ENCODE data around the gene COPG1. TPM values are rescaled to one million over a fixed set of nuclear protein-coding genes. Genes with fewer than 3 reads are reported as not detected.
"Not testable (repeated sequence)": the region's sequence is repeated elsewhere in the genome, so short reads cannot be mapped to it uniquely, and the experiment has no call there.

The COPG1 gene
- total RNA-seq, 1 experiment from 2014 or later: 124 TPM

DNA sequence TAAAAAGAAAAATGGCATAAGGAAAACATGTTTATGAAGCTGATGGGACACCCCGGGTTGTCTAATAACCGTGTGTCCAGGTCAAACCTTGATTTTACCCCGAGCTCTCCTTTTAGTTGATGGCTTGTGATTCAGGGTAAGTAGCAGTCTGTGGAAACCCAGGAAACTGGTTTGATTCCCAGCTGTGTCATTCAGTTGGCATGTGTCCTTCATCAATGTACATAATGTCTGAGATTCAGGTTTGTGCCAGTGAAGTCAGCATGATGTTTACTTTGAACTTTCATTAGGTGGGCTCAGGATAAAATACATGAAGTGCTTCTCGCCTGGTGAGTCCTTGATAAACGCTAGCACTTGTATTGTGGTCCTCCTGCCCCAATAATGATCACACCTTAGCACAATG is 4.3 kb upstream of the COPG1 start:
- DNase-seq: peak; percentile 82

DNA sequence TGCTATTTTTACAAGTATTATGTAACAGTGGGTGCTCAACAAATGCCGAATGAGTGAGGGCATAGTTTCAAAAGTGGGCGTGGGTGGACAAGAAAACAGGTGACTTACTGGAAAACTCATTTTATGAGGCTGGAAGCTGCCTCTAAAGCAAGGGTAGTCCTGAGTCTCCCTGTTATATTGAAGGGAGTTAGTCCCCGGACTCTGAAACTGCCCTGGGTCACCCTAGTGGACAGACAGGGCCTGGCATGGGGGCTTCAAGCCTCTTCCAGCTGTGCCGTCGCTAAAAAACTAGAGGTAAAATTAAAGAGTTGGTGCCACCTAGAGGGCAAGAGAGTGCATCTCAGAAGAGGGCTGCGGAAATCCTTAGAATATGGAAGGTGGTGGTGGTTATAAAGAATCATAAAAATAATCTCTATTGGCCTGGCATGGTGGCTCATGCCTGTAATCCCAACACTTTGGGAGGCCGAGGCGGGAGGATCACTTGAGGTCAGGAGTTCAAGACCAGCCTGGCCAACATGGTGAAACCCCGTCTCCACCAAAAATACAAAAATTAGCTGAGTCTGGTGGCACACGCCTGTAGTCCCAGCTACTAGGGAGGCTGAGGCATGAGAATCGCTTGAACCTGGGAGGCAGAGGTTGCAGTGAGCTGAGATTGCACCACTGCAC is 3.6 kb upstream of the COPG1 start:
- POLR2A ChIA-PET (ENCODE audit: unreplicated experiment); H3F3A ChIP-seq (ENCODE audit: low read length, unreplicated experiment); H3K36me3 ChIP-seq (ENCODE audit: low read depth, low read length); H3K9me3 ChIP-seq (ENCODE audit: low read length); H3K9me2 ChIP-seq (replicated peaks; ENCODE audit: low read length); H4K20me1 ChIP-seq (ENCODE audit: low read length); BruUV-seq (replicated peaks); H3K27me3 ChIP-seq (ENCODE audit: low read length): not testable (repeated sequence)
- DNase-seq (peak; percentile 89), ATAC-seq (peak; percentile 75)
- H3K4me1 ChIP-seq (ENCODE audit: insufficient read depth, low read length): peaks cover 25% of the 10 kb centered on the region
- peak overlapping the region; percentile 36 for H3K4me3 ChIP-seq (ENCODE audit: low read length)
- intact Hi-C loops (cut with micrococcal nuclease): loop anchor here (1.0 to 5.0 kb wide), 8 partner anchors 14 to 275 kb away; partner anchors contain the start of genes CNBP and ISY1
- H3K27ac ChIP-seq (ENCODE audit: low read length): peak overlapping the region; percentile 91
- H3K79me2 ChIP-seq (ENCODE audit: low read length): peaks cover 27% of the 10 kb centered on the region
- H2AFZ ChIP-seq (ENCODE audit: low read length): peak overlapping the region; percentile 15; the same call in 1 of the 2 replicates
- CTCF ChIA-PET: interaction anchor here (0.5 to 2.2 kb wide), 10 partner anchors 12 to 276 kb away, joined by 3 to 28 read pairs (median 6); no protein-coding TSS in a partner anchor
- TF ChIP-seq, protein P1, sequence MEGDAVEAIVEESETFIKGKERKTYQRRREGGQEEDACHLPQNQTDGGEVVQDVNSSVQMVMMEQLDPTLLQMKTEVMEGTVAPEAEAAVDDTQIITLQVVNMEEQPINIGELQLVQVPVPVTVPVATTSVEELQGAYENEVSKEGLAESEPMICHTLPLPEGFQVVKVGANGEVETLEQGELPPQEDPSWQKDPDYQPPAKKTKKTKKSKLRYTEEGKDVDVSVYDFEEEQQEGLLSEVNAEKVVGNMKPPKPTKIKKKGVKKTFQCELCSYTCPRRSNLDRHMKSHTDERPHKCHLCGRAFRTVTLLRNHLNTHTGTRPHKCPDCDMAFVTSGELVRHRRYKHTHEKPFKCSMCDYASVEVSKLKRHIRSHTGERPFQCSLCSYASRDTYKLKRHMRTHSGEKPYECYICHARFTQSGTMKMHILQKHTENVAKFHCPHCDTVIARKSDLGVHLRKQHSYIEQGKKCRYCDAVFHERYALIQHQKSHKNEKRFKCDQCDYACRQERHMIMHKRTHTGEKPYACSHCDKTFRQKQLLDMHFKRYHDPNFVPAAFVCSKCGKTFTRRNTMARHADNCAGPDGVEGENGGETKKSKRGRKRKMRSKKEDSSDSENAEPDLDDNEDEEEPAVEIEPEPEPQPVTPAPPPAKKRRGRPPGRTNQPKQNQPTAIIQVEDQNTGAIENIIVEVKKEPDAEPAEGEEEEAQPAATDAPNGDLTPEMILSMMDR (conservative IDR thresholded peaks at IDR 0.05; ENCODE audit: low read depth, low read length): peak; percentile 89
- peak overlapping the region; percentile 80 for H3K4me2 ChIP-seq (ENCODE audit: low read length)
- peak overlapping the region; percentile 62 for H3K9ac ChIP-seq (ENCODE audit: low read length)

More for the DNA sequence above, 4.3 kb upstream of the COPG1 start:
- ChIA-PET POLR2A (ENCODE audit: unreplicated experiment) (no interaction called here), CTCF (interaction anchor here (0.6 to 2.2 kb wide), 8 partner anchors 14 to 275 kb away, joined by 3 to 28 read pairs (median 7); no protein-coding TSS in a partner anchor)
- H3F3A ChIP-seq (ENCODE audit: low read length, unreplicated experiment): no peaks in the 10 kb centered on the region
- peak; percentile 31 for ATAC-seq
- peaks cover 21% of the 10 kb centered on the region for H3K79me2 ChIP-seq (ENCODE audit: low read length)
- no peaks in the 10 kb centered on the region for H3K9me3 ChIP-seq (ENCODE audit: low read length)
- H3K4me1 ChIP-seq (ENCODE audit: insufficient read depth, low read length): peaks cover 28% of the 10 kb centered on the region
- H3K36me3 ChIP-seq (ENCODE audit: low read depth, low read length): no peaks in the 10 kb centered on the region
- H3K4me3 ChIP-seq (ENCODE audit: low read length): peak overlapping the region; percentile 36
- peak overlapping the region; percentile 15; the same call in 1 of the 2 replicates for H2AFZ ChIP-seq (ENCODE audit: low read length)
- H3K27me3 ChIP-seq (ENCODE audit: low read length): no peaks in the 10 kb centered on the region
- H3K27ac ChIP-seq (ENCODE audit: low read length): peak overlapping the region; percentile 91
- no peaks in the 10 kb centered on the region for H4K20me1 ChIP-seq (ENCODE audit: low read length)
- BruUV-seq (replicated peaks): no TSS peak
- TF ChIP-seq, protein P1 (conservative IDR thresholded peaks at IDR 0.05; ENCODE audit: low read depth, low read length): no peak
- TF ChIP-seq EZH2phosphoT487 (IDR thresholded peaks at IDR 0.05; ENCODE audit: borderline replicate concordance, low read length): no peak
- TF ChIP-seq EZH2 (IDR thresholded peaks at IDR 0.05; ENCODE audit: low read length, unreplicated experiment): no peak
- no peaks in the 10 kb centered on the region for H3K9me2 ChIP-seq (replicated peaks; ENCODE audit: low read length)
- intact Hi-C loops (cut with micrococcal nuclease): loop anchor here (1.0 to 5.0 kb wide), 6 partner anchors 14 to 274 kb away; partner anchors contain the start of genes CNBP and ISY1
- H3K4me2 ChIP-seq (ENCODE audit: low read length): peak overlapping the region; percentile 80
- H3K9ac ChIP-seq (ENCODE audit: low read length): peak overlapping the region; percentile 62

DNA sequence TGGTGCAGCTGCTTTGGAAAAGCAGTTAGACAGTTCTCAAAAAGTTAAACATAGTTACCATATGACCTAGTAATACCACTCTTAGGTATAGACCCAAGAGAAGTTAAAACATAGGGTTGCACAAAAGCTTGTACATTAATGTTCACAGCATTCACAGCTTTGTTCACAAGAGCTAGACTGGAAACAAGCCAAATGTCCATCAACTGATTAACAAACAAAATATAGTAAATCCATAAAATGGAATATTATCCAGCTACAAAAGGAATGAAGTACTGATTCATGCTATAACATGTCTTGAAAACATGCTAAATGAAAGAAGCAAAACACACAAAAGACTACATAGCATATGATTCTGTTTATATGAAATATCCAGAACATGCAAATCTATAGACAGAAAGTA is 2.8 kb upstream of the COPG1 start:
- Histone ChIP-seq H3K36me3 (ENCODE audit: low read depth, low read length) (no peaks in the 10 kb centered on the region), H3F3A (ENCODE audit: low read length, unreplicated experiment) (no peaks in the 10 kb centered on the region), H3K9ac (ENCODE audit: low read length) (no peak overlapping the region), H4K20me1 (ENCODE audit: low read length) (no peaks in the 10 kb centered on the region), H3K27ac (ENCODE audit: low read length) (no peak overlapping the region), H3K4me3 (ENCODE audit: low read length) (no peak overlapping the region), H3K79me2 (ENCODE audit: low read length) (peaks cover 27% of the 10 kb centered on the region), H3K9me2 (replicated peaks; ENCODE audit: low read length) (no peaks in the 10 kb centered on the region), H3K4me1 (ENCODE audit: insufficient read depth, low read length) (peaks cover 24% of the 10 kb centered on the region), H3K9me3 (ENCODE audit: low read length) (no peaks in the 10 kb centered on the region), H3K4me2 (ENCODE audit: low read length) (no peak overlapping the region), H3K27me3 (ENCODE audit: low read length) (no peaks in the 10 kb centered on the region), H2AFZ (ENCODE audit: low read length) (no peak overlapping the region)
- ChIA-PET POLR2A (ENCODE audit: unreplicated experiment) (no interaction called here), CTCF (interaction anchor here (2.2 kb wide), 1 partner anchor 84 kb away, joined by 28 read pairs; no protein-coding TSS in a partner anchor)
- no peak for DNase-seq
- intact Hi-C loops (cut with micrococcal nuclease): loop anchor here (1.0 to 5.0 kb wide), 3 partner anchors 49 to 193 kb away; no protein-coding TSS in a partner anchor
- TF ChIP-seq EZH2phosphoT487 (IDR thresholded peaks at IDR 0.05; ENCODE audit: borderline replicate concordance, low read length) (no peak), EZH2 (IDR thresholded peaks at IDR 0.05; ENCODE audit: low read length, unreplicated experiment) (no peak)
- TF ChIP-seq, protein P1 (conservative IDR thresholded peaks at IDR 0.05; ENCODE audit: low read depth, low read length): no peak
- ATAC-seq: no peak
- no TSS peak for BruUV-seq (replicated peaks)
